GM18907 (cell line): ENCODE results near the gene KLK12.

ENCODE experiments used
- ATAC-seq: cut with Tn5 transposase; IDR thresholded peaks from one replicate; pipeline ENCODE4 v1.9.1; 2021; ENCODE audit warnings: mild to moderate bottlenecking, moderate library complexity; ENCODE audit not compliant: unreplicated experiment

The KLK12 gene

DNA sequence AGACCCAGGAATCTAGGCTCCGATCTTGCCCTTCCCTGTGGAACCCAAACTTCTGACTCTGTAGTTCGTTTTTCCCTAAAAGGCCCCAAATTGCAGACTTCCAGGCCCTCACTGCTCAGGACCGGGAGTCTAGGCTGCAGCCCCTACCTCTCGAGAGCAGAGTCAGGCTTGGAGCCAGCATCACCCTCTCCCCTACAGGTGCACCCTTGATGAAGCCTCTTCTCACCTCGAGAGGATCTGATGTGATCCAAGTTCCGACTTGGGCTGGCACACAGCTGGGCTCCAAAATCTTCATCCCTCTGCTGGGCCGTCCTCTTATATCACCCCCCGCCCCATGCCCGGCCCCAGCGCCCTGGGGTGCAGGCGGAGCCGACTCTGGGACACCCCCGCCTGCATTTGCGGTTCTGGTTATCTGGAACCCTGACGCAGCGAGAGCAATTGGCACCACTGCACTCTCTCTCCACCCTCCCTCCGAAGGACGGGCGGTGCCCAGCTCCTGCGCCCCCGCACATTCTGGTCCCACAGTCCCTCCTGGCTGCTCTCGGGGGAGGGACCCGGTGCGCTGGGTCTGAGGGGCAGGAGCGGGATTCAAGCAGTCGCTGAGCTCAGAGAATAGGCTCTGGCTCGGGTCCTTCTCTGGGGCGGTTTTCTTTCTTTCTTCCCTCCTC, 51.0 kb downstream of the KLK12 start, which contains the start of gene KLK7:
TSS of gene KLK7 (minus strand) at position 293 of the 668 bp plus-strand sequence. CDS start 1,518 bp downstream, outside the sequence.
- ATAC-seq = no peak

- no peak for ATAC-seq
Measured at GRCh38 chr19:50982186-50982585, 52.6 kb downstream of the KLK12 start.

DNA sequence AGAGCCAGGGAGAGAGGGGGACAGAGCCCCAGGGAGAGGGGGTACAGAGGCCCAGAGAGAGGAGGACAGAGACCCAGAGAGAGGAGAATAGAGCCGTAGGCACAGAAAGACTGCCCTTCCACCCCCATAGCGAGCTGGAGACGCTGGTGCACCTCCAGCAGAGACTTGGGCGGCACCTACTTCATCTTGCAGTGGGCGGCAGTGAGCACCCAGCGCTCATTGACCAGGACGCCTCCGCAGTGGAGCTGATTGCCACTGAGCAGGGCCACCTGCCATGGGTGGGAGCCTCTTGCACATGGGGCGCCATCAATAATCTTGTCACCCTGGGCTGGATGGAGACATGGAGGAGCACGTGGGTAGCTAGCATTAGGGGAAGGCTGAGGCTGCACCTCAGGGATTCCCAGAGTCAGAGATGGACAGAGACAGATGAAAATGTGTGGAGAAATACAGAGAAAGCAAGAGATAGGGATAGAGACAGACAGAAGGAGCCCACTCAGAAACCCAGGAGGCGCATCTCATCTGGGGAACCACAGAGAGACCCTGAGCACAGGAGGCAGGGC, 53.1 kb downstream of the KLK12 start:
- no peak for ATAC-seq

GRCh38 chr19:50980208-50980607, 54.6 kb downstream of the KLK12 start:
- ATAC-seq = no peak

GRCh38 chr19:50979758-50980157, 55.0 kb downstream of the KLK12 start:
- no peak for ATAC-seq
